Duodenal mucosa (tissue), 2 donors: ENCODE data around the gene SLC25A24.
A peak's percentile ranks its signal among the peaks of the same experiment; 100 is the strongest.
"Not testable (repeated sequence)": the region's sequence is repeated elsewhere in the genome, so short reads cannot be mapped to it uniquely, and the experiment has no call there.

ENCODE experiments used
- H3K27ac ChIP-seq: one replicate; pipeline ENCODE4 v1.7.0; 2013; ENCODE audit warnings: low read depth, low read length
- H3K27me3 ChIP-seq, 2 donors: one replicate each; pipeline ENCODE4 v1.7.0; 2013; ENCODE audit warnings: low read length in 2 of 2, control low read depth in 1 of 2; ENCODE audit not compliant: insufficient read depth in 2 of 2, control insufficient read depth in 1 of 2
- H3K36me3 ChIP-seq, 2 donors: one replicate each; pipeline ENCODE4 v1.7.0; 2013; ENCODE audit warnings: low read length in 2 of 2, control low read depth in 1 of 2; ENCODE audit not compliant: insufficient read depth in 2 of 2, control insufficient read depth in 1 of 2
- H3K4me1 ChIP-seq, 2 donors: one replicate each; pipeline ENCODE4 v1.7.0; 2013; ENCODE audit warnings: low read length in 2 of 2, control low read depth in 1 of 2; ENCODE audit not compliant: insufficient read depth in 2 of 2, control insufficient read depth in 1 of 2
- H3K4me3 ChIP-seq, 2 donors: one replicate each; pipeline ENCODE4 v1.7.0; 2013; ENCODE audit warnings: low read length in 2 of 2, low read depth in 1 of 2
- H3K9ac ChIP-seq, 2 donors: one replicate each; pipeline ENCODE4 v1.7.0; 2013; ENCODE audit warnings: low read length in 2 of 2, low read depth in 1 of 2
- H3K9me3 ChIP-seq, 2 donors: one replicate each; pipeline ENCODE4 v1.7.0; 2013; ENCODE audit warnings: low read length in 2 of 2, control low read depth in 1 of 2; ENCODE audit not compliant: control insufficient read depth in 1 of 2

The SLC25A24 gene

GRCh38 chr1:108199781-108200686, at the start of gene SLC25A24:
Gene SLC25A24, minus strand, starts transcription at chr1:108200343. Its CDS starts 205 bp downstream, at chr1:108200138.
- Histone ChIP-seq H3K27ac (peak within 1 kb of the TSS; percentile 95), H3K4me1 (peaks cover 13 to 29% of the 10 kb centered on the region in 2 donors), H3K9me3 (no peaks in the 10 kb centered on the region)

GRCh38 chr1:108243976-108244375, 43.8 kb upstream of the SLC25A24 start, which contains the start of gene NBPF4:
Gene NBPF4, minus strand, starts transcription at chr1:108244076. Its CDS starts 315 bp downstream, at chr1:108243761.
- not testable (repeated sequence) for H3K4me3 ChIP-seq, H3K9ac ChIP-seq, H3K36me3 ChIP-seq, H3K9me3 ChIP-seq, H3K4me1 ChIP-seq, H3K27me3 ChIP-seq, H3K27ac ChIP-seq

More at GRCh38 chr1:108199781-108200686, at the start of gene SLC25A24:
- no peaks in the 10 kb centered on the region for H3K27me3 ChIP-seq
- H3K4me3 ChIP-seq, result peak within 1 kb of the TSS; percentile 89 to 98
- H3K9ac ChIP-seq, result peak within 1 kb of the TSS; percentile 88 to 96
- peaks cover 6 to 14% of the 10 kb centered on the region in 2 donors for H3K36me3 ChIP-seq

GRCh38 chr1:108239426-108239825, 39.3 kb upstream of the SLC25A24 start:
- not testable (repeated sequence) for H3K9me3 ChIP-seq, H3K27me3 ChIP-seq, H3K9ac ChIP-seq, H3K36me3 ChIP-seq, H3K4me3 ChIP-seq, H3K27ac ChIP-seq, H3K4me1 ChIP-seq

GRCh38 chr1:108235308-108235707, 35.2 kb upstream of the SLC25A24 start:
- not testable (repeated sequence) for H3K9ac ChIP-seq, H3K9me3 ChIP-seq, H3K4me1 ChIP-seq, H3K27ac ChIP-seq, H3K36me3 ChIP-seq, H3K4me3 ChIP-seq, H3K27me3 ChIP-seq

- H3K4me1 ChIP-seq, H3K9ac ChIP-seq, H3K36me3 ChIP-seq, H3K27me3 ChIP-seq, H3K4me3 ChIP-seq, H3K9me3 ChIP-seq, H3K27ac ChIP-seq: not testable (repeated sequence)
Measured at GRCh38 chr1:108232183-108232582, 32.0 kb upstream of the SLC25A24 start.

GRCh38 chr1:108229976-108230375, 29.8 kb upstream of the SLC25A24 start:
- not testable (repeated sequence) for H3K36me3 ChIP-seq, H3K4me3 ChIP-seq, H3K27me3 ChIP-seq, H3K4me1 ChIP-seq, H3K27ac ChIP-seq, H3K9ac ChIP-seq, H3K9me3 ChIP-seq

GRCh38 chr1:108227772-108228171, 27.6 kb upstream of the SLC25A24 start:
- H3K9ac ChIP-seq, H3K4me3 ChIP-seq, H3K9me3 ChIP-seq, H3K36me3 ChIP-seq, H3K27me3 ChIP-seq, H3K4me1 ChIP-seq, H3K27ac ChIP-seq: not testable (repeated sequence)

GRCh38 chr1:108226855-108227254, 26.7 kb upstream of the SLC25A24 start:
- H3K9me3 ChIP-seq, H3K27me3 ChIP-seq, H3K27ac ChIP-seq, H3K4me1 ChIP-seq, H3K36me3 ChIP-seq, H3K4me3 ChIP-seq, H3K9ac ChIP-seq: not testable (repeated sequence)

GRCh38 chr1:108223226-108223625, 23.1 kb upstream of the SLC25A24 start:
- not testable (repeated sequence) for H3K4me3 ChIP-seq, H3K27me3 ChIP-seq, H3K36me3 ChIP-seq, H3K9me3 ChIP-seq, H3K9ac ChIP-seq, H3K27ac ChIP-seq, H3K4me1 ChIP-seq

GRCh38 chr1:108217515-108218174, 17.5 kb upstream of the SLC25A24 start:
- H3K27ac ChIP-seq, H3K36me3 ChIP-seq, H3K9me3 ChIP-seq, H3K4me1 ChIP-seq, H3K9ac ChIP-seq, H3K4me3 ChIP-seq, H3K27me3 ChIP-seq: not testable (repeated sequence)
